GM18870 (cell line): Measurements from ENCODE around the gene SNX9.
"Not testable (repeated sequence)": the region's sequence is repeated elsewhere in the genome, so short reads cannot be mapped to it uniquely, and the experiment has no call there.

ENCODE experiments used
- ATAC-seq: cut with Tn5 transposase; IDR thresholded peaks from one replicate; pipeline ENCODE4 v1.9.1; 2021; ENCODE audit warnings: moderate library complexity; ENCODE audit not compliant: unreplicated experiment

Gene SNX9

DNA sequence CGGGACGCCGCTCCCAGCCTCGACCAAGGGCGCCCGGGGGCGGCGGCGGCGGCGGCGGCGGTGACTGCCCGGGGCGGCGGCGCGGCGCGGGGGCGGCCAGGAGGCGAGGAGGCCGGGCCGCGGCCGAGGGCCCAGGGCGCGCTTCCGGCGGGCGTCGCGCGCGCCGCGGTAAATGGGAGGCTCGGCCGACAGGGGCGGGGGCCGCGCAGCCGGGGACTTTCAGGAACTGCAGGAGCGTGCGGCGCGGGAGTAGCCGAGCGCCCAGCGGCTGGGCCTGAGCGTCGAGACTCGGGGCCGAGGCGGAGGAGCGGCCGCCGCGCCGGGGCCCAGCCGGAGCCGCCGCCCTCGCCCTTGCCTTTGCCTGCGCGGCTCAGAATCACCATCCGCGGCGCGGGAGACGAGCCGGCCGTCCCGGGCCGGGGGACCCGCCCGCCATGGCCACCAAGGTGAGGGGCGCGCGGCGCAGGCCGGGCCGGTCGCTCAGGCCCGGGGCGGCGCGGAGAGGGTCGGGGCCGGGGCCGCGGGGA lies at the start of gene SNX9:
Gene SNX9 (plus strand): TSS at position 246 of the 527 bp plus-strand sequence. CDS start 189 bp downstream, at position 435.
- ATAC-seq, result peak; percentile 21

DNA sequence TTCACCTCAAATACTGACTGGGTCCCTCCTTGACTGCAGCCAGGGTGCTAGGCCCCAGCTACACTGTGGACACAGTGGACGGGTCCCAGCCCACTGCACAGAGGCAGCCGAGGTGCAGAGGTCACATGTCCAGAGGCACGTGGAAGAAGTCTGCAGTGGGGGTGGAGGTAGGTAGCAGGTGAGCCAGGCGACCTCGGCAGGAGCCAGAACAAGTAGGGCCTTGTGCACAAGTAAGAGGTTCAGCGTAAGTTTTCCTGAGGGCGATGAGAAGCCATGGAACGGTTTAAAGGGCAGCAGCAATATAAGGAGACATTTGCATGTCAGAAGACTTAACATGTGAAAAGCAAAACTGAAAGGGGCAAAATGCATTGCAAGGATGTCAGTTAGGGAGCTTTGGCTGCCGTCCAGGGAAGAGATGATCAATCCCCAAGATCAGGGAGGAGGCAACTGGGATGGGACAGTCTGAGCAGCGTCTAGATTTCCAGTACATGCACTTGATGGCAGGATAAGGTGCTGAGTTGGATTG lies 49.7 kb upstream of the SNX9 start:
- no peak for ATAC-seq

DNA sequence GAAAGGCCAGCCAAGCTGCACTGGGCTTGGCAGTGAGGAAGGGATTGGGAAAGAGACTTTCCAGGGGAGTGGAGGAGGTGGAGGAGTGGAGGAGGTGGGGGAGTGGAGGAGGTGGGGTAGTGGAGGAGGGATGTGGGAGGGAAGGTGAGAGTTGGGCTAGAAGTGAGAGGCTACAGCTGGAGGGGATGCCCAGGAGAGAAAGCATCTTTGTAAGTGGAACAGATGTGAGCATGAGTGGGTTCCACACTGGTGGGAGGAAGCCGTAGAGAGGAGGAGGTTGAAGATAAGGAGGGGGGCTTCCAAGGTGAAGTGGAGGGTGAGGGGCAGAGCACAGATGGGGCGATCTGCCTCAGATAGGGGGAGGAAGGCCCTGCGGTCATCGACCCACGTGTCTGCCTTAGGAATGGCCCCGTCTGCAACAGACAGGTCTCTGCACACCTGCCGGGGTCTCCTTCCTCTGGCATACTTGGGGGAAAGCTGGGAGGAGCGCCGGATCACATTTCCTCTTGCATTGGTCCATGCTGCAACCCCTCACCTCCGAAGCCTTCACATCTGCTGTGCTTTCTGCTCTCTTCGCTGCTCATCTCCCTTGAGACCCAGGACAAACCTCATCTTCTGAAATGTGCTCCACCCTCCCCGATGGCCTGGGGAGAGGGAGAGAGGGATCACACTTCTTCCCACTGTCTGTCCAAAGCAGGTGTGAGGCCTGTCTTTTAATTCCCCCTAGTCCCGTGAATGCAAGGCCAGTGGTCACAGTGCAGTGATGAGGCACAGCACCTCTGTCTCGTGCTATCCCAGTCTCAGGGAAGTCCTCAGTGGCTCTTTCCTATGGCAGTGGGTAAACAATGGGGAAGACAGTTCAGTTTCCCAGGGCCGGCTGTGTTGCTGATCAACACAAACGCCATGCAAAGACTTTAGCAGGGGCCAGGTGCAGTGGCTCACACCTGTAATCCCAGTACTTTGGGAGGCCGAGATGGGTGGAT lies 48.6 kb upstream of the SNX9 start:
- ATAC-seq, result no peak

DNA sequence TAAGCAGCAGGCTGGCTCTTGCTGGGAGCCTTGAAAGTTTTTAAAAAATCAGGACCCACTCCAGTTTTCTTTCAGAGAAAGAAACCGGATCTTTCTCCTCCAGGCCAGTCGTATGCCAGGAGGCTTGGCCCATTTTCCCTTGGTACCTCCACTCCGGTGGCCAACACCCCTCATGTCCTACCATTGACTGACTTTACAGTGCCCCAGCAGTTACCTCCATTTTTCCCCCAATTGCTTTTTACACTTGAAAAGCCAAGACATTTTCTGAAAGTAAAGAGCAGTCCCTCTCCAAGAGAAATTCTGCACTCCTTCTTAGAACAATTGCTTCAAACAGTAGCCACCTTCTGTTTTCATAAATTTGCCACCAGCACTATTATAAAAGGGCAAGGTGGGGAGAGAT lies 47.7 kb upstream of the SNX9 start:
- ATAC-seq, result no peak

DNA sequence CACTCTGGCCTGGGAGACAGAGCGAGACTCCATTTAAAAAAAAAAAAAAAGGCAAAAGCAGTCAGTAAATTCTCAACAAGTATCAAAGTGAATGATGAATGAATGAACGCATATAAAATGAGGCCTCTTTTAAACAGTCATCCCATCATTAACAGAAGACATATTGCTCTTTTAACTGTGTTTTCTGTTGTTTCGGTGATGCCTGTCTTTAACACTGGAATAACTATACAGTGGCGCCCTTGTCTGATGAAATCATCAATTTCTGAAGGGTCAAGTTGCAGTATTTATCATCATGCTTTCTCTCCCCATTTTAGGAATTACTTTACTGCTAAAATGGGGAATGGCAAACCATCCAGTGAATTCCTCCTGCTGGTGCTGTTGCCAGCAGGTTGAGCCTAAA lies 45.7 kb upstream of the SNX9 start:
- ATAC-seq, result no peak

DNA sequence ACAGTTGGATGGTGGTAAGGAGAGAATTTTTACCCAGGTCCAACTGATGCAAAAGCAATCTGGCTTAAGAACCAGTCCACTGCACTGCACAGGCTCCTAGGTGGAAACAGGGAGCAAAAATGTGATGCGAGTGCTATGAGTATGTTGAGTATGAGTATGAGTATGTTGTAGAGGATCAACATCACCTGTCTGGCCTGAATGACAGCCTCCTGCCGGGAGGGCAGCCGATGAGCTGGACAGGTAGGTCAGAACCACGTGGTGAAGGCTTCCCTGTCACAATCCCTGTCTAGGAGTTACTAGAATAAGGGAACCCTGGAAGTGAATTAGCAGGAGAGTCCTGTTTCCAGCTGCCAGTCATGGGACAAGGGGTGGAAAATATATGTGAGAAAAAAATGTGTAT lies 44.3 kb upstream of the SNX9 start:
- no peak for ATAC-seq

DNA sequence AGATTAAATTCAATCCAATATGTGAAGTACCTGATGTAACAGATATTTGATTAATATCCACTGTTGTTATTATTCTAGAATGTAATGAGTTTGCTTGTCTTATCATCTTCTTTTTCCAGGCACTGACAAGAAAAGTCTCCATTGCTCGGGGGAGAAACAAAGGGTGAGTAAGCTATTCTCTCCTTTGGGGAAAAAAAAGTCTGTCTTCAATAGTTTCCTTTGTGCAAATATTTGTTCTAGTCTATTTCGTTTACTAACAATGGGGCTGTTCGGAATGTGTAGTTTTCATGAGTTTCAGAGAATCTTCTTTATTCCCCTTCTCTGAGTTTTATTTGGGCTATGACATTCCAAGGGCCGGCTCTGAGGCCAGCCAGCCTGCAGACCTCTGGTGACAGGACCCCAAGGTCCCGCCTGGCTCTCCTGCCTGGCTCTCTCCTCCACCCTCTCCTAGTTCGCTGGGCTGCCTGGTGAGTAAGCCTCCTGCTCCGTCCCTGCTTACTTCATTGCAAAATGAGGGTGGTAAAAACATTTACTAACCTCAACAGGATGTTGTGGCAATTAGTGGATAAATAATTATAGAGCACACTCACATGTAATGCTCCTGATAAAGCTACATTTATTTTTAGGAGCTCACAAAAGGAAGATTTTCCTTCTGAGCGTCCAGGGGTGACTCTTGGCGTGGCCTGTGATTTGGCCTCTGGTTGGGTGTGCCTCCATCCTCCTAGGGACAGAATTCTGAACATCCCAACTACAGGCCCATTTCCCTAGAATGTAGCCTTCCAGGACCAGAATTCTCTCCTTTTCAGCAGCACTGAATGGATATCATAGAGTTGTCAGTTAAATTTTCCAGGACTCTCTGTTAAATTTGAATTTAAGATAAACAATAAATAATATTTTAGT lies 43.1 kb upstream of the SNX9 start:
- ATAC-seq, result no peak

DNA sequence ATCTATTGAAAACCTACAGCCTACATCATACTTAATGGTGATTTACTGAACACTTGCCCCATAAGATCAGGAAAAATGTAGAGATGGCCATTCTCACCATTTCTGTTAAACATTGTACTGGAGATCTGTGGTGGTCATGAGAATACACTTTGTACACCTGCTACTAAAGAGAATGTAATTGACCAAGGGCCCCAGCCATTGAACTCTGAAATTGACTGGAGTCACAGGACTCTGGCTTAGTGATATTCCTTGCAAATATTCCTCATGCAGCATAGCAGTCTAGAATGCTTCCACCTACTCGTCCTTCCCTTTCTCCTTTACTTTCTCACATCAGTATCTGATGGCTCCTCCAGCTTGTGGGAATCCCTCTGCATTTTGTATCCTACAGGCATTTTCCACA lies 37.4 kb upstream of the SNX9 start:
- no peak for ATAC-seq

DNA sequence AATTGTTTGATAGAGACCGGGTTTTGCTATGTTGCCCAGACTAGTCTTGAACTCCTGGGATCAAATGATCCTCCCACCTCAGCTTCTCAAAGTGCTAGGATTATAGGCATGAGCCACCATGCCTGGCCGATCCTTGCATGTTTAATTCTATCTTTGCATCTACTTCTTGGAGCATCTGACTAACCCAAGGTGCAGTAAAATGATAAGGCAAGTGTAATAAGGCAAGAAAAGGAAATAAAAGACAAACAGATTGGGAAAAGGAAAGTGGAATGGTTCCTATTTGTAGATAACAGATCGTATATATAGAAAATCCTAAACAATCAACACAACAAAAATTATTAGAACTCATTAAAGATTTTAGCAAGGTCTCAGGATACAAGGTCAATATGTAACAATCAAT lies 36.8 kb upstream of the SNX9 start:
- ATAC-seq, result no peak

DNA sequence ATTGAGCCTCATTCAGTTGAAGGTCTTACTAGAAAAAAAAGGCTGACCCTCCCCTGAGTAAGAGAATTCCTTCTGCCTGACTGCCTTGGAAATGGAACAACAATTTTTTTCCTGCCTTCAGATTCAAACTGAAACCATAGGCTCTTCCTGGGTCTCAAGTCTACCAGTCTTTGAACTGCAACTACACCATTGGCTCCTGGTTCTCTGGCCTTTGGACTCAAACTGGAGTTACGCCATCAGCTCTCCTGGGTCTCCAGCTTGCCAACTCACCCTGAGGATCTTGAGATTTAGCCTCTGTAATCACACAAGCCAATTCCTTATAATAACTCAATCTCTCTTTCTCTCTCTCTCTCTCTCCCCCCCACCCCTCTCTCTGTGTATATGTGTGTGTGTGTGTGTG lies 36.0 kb upstream of the SNX9 start:
- no peak for ATAC-seq

DNA sequence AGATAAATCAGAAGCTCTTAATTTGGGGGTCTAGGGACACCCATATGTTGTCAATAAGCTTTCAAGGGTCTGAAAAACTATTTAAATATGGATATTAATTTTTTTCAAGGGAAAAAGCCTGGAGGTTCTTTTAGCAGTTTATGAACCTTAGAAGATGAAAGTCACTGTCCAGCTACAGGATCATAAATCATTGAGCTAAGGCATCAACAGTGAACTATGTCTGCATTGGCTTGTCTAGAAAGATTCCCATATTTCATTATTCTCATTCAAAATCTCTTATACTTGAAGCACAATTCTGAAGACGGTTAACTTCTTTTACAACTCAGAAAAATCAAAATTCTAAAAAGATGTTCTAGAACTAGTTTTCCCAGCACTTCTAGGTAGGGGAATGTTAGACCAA lies 34.9 kb upstream of the SNX9 start:
- no peak for ATAC-seq

DNA sequence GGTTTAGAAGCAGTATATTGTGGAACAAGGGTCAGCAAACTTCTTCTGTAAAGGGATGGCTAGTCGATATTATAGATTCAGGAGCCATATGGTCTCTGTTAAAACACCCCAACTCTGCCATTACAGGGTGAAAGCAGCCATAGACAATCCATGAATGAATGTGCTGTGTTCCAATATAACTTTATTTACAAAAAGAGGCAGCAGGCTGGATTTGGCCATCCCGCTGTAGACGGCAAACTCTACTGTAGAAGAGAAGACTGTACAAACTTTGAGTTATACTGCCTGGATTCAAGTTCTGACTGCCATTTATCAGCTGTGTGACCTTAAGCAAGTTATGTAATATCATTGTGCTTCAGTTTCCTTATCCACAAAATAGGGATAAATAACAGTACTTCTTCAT lies 33.7 kb upstream of the SNX9 start:
- ATAC-seq, result no peak

DNA sequence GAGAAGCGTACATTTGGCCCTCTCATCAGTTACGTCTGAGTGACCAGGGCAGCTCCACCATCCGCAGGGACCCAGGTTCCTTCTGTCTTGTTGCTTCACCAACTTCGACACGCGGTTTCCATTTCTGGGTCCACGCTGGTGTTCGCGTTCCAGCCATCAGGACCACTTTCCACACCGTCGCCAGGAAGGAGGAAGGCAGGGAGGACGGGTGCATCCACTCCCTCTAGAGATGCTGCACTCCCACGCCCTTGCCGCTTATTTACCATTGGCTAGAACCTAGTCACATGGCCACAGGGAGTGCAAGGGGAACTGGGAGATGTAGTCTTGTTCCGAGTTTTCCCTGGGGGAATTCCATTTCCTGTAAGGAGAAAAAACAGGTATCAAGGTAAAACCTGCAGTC lies 33.2 kb upstream of the SNX9 start:
- ATAC-seq, result no peak

DNA sequence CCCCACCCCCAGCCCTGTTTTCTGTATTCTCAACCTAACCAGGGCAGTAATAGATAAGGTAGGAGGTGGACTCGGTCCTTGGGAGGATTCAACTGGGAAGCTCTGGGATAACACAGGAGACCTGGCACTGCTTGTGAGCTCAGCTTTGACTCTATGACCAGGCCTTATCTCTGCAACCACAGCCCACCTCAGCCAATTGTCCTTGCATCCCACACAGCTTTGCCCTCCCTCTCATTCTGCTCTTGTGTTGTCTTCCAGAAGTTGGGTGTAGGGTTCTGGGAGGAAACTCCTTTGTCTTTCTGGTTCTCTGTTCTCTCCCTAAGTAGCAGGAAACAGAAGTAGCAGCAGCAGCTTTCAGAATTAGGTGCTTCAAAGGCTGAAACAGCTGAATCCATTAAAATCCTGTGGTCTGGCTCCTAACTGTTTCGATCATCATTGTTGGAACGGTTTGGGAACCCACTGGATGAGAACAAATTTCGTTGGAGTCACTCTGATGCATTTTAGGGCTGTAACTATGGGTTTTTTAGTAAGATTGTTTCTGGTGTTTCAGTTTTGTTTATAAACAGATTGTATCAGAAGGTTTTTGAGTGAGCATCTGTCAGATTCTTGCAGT lies 32.4 kb upstream of the SNX9 start:
- ATAC-seq, result no peak

DNA sequence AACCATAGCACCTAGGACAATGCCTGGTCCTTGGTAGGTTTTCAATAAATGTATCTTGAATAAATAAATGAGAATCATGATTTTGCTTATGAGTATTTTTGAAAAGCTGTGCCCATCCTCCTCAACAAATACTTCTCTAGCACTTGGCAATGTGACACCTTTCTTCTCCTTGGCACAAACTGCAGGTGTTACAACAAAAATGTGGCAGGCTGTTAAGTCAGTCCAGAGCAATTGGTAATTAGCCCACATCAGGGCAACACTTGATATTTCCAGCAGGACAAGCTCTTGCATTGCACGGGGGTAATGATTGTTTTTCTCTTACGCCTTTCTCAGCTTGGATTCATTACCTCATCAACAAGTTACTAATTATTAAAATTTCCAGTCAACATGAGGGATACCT lies 31.6 kb upstream of the SNX9 start:
- no peak for ATAC-seq

DNA sequence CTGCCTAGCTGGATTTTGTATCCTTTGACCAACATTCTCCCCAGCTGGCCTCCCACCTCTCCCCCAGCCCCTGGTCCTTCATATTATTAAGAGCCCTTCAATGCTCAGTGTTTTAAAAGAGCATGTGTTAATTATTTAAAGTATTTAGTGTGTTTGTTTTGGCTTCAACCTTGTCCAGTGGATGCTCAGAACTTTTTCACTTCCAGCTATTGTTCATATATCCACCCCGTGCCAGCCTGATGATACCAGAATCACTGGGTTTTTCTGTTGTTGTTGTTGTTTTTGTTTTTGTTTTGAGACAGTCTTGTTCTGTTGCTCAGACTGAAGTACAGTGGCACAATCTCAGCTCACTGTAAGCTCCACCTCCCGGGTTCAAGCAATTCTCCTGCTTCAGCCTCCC lies 30.4 kb upstream of the SNX9 start:
- ATAC-seq, result no peak

DNA sequence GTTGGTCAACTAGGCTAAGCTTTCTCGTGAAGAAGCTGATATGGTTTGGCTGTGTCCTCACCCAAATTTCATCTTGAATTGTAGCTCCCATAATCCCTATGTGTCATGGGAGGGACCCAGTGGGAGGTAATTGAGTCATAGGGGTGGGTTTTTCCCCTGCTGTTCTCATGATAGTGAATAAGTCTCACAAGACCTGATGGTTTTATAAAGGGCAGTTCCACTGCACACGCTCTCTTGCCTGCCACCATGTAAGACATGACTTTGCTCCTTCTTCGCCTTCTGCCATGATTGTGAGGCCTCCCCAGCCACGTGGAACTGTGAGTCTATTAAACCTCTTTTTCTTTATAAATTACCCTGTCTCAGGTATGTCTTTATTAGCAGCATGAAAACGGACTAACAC lies 29.0 kb upstream of the SNX9 start:
- not testable (repeated sequence) for ATAC-seq

DNA sequence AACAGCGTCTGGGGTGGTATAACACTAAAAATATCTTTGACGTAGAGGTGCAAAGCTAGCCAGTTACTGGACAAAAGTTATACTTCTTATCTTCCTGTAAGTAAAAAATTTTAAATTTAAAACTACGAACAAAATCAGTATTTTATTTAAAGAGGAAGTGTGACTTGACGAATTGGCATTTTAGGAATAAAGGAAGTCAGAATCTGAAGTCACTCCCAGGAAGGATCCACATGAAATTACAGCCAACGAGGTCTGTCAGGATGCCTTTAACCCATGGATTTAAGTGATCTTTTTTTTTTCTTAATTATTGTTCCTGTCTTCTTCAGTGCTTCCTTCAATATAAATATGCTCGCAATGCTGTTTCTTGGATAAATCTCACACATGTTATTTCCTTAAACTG lies 27.2 kb upstream of the SNX9 start:
- ATAC-seq, result no peak

DNA sequence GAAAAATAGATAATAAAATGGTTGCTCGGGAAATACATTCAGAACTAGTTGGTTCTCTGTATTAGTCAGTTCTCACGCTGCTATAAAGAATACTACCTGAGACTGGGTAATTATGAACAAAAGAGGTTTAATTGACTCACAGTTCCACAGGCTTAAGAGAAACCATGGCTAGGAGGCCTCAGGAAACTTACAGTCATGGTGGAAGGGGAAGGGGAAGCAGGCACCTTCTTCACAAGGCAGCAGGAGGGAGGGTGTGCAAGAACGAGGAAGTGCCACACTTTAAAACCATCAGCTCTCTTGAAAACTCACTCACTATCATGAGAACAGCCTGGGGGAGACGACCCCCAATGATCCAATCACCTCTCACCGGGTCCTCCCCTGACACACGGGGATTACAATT lies 24.2 kb upstream of the SNX9 start:
- ATAC-seq, result no peak

DNA sequence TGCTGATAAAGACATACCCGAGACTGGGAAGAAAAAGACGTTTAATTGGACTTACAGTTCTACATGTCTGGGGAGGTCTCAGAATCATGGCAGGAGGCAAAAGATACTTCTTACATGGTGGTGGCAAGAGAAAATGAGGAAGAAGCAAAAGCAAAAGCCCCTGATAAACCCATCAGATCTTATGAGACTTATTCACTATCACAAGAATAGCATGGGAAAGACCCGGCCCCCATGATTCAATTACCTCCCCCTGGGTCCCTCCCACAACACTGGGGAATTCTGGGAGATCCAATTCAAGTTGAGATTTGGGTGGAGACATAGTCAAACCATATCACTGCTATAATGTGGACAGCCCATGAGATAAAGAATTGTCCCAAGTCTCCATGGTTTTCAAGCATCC lies 23.5 kb upstream of the SNX9 start:
- ATAC-seq, result not testable (repeated sequence)
